Loucy (cell line): Measurements from ENCODE around the gene MFSD6.
A peak's percentile ranks its signal among the peaks of the same experiment; 100 is the strongest.

ENCODE experiments used
- H2AFZ ChIP-seq: fragments of 200-600 bp; sonication (generic); 2 replicates; pipeline ENCODE4 v1.6.0; 2016; ENCODE audit warnings: antibody characterized with exemption, mild to moderate bottlenecking, low read length, moderate library complexity
- H3F3A ChIP-seq: fragments of 200-600 bp; 2 replicates; pipeline ENCODE4 v1.6.0; 2016; ENCODE audit warnings: antibody characterized with exemption, low read depth, mild to moderate bottlenecking
- H3K27me3 ChIP-seq: fragments of 200-600 bp; sonication (generic); 2 replicates; pipeline ENCODE4 v1.6.1; 2014; ENCODE audit warnings: low read length, mild to moderate bottlenecking; ENCODE audit not compliant: insufficient read depth, poor library complexity, severe bottlenecking
- H3K36me3 ChIP-seq: fragments of 200-600 bp; sonication (generic); 2 replicates; pipeline ENCODE4 v1.6.1; 2016; ENCODE audit warnings: low read length; ENCODE audit not compliant: insufficient read depth
- H3K4me1 ChIP-seq: fragments of 200-600 bp; sonication (generic); 2 replicates; pipeline ENCODE4 v1.5.1; 2014; ENCODE audit warnings: low read length, mild to moderate bottlenecking; ENCODE audit not compliant: insufficient read depth, poor library complexity, severe bottlenecking
- H3K4me2 ChIP-seq: fragments of 200-600 bp; sonication (generic); 2 replicates; pipeline ENCODE4 v1.6.0; 2014; ENCODE audit warnings: antibody characterized with exemption, low read length, low read depth, mild to moderate bottlenecking; ENCODE audit not compliant: poor library complexity, severe bottlenecking
- H3K4me3 ChIP-seq: fragments of 200-600 bp; sonication (generic); 2 replicates; pipeline ENCODE4 v1.5.1; 2014; ENCODE audit warnings: low read length, mild to moderate bottlenecking, mixed read lengths; ENCODE audit not compliant: poor library complexity, severe bottlenecking
- H3K79me2 ChIP-seq: fragments of 200-600 bp; sonication (generic); 2 replicates; pipeline ENCODE4 v1.6.1; 2014; ENCODE audit warnings: low read length; ENCODE audit not compliant: insufficient read depth
- H3K9ac ChIP-seq: fragments of 200-600 bp; sonication (generic); 2 replicates; pipeline ENCODE4 v1.6.0; 2014; ENCODE audit warnings: mild to moderate bottlenecking, low read depth, low read length, moderate library complexity; ENCODE audit not compliant: poor library complexity, severe bottlenecking
- H3K9me2 ChIP-seq: fragments of 200-600 bp; sonication (generic); replicated peaks from 2 replicates; pipeline ENCODE4 v1.6.1; 2016; ENCODE audit warnings: low read depth, low read length, mixed read lengths
- H3K9me3 ChIP-seq: fragments of 200-600 bp; sonication (generic); 2 replicates; pipeline ENCODE4 v1.6.1; 2014; ENCODE audit warnings: mild to moderate bottlenecking, antibody characterized with exemption, low read length, low read depth; ENCODE audit not compliant: insufficient read depth
- H4K20me1 ChIP-seq: fragments of 200-600 bp; sonication (generic); 2 replicates; pipeline ENCODE4 v1.6.0; 2014; ENCODE audit warnings: antibody characterized with exemption, low read length, mild to moderate bottlenecking; ENCODE audit not compliant: insufficient read depth, poor library complexity, severe bottlenecking
- EZH2phosphoT487 ChIP-seq: fragments of 200-600 bp; IDR thresholded peaks from 2 replicates; pipeline ENCODE4 v1.6.1; 2018; ENCODE audit warnings: antibody characterized with exemption, mild to moderate bottlenecking, moderate library complexity, borderline replicate concordance
- TF ChIP-seq, protein P1 (sequence below): fragments of 200-600 bp; sonication (generic); conservative IDR thresholded peaks from 2 replicates; pipeline ENCODE4 v1.5.1; 2014; ENCODE audit warnings: mild to moderate bottlenecking, antibody characterized with exemption, low read length

MFSD6 gene

DNA sequence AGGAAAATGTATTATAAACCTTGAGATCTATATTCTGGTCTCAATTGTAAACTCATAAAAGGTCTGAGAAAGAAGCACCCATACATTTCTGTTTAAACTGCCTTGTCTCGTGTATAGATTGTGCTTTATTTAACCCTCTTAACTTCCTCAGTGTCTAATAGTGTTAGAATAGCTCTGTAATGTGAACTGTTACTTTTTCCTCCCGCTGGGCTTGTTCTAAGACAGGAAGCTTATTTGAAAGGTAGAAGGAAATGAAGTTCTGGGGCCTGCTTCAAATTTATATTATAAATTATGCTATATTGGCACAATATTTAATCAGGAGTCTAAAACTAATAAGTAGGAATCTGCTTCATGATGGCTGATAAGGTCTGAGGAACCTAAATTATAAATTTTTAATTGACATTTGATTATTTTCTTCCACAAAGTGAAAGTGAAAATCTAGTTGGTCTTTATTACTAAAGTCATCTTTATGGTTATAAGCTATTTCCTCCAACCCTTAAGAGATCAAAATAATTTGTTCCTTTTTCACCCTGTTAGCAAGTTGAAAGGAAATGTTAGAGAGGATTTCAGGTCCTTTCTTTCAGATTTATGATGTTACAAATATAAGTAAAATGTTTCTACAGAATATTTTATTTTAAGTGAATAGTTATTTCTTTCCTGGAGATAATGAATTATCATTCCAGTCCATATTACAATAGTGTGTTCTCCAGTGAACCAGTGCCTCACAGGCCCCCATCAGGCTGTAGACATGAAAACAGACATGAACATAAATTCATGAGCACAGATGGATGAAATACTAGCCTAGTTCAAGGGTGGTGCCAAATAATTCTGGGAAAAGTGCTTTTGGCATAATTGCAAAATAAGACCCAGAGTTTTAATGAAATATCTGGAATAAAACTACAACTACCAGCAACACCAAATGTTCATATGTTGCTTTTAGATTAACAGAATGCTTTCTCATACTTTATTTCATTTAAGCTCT, 7.9 kb downstream of the MFSD6 start:
- H3F3A ChIP-seq = no peaks in the 10 kb centered on the region; the same call in 1 of the 2 replicates
- no peaks in the 10 kb centered on the region for H3K9me2 ChIP-seq
- peaks cover 48% of the 10 kb centered on the region for H3K4me1 ChIP-seq
- H2AFZ ChIP-seq = peak overlapping the region; percentile 63
- no peaks in the 10 kb centered on the region for H3K36me3 ChIP-seq
- peak overlapping the region; percentile 70 for H3K4me3 ChIP-seq
- no peaks in the 10 kb centered on the region for H3K9me3 ChIP-seq
- H4K20me1 ChIP-seq = no peaks in the 10 kb centered on the region
- H3K79me2 ChIP-seq = peaks cover 50% of the 10 kb centered on the region
- H3K4me2 ChIP-seq = peak overlapping the region; percentile 82
- H3K9ac ChIP-seq = peak overlapping the region; percentile 65
- no peaks in the 10 kb centered on the region for H3K27me3 ChIP-seq
- TF ChIP-seq EZH2phosphoT487 = no peak
- TF ChIP-seq, protein P1, sequence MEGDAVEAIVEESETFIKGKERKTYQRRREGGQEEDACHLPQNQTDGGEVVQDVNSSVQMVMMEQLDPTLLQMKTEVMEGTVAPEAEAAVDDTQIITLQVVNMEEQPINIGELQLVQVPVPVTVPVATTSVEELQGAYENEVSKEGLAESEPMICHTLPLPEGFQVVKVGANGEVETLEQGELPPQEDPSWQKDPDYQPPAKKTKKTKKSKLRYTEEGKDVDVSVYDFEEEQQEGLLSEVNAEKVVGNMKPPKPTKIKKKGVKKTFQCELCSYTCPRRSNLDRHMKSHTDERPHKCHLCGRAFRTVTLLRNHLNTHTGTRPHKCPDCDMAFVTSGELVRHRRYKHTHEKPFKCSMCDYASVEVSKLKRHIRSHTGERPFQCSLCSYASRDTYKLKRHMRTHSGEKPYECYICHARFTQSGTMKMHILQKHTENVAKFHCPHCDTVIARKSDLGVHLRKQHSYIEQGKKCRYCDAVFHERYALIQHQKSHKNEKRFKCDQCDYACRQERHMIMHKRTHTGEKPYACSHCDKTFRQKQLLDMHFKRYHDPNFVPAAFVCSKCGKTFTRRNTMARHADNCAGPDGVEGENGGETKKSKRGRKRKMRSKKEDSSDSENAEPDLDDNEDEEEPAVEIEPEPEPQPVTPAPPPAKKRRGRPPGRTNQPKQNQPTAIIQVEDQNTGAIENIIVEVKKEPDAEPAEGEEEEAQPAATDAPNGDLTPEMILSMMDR = peak; percentile 35; the same call in 1 of the 2 replicates

DNA sequence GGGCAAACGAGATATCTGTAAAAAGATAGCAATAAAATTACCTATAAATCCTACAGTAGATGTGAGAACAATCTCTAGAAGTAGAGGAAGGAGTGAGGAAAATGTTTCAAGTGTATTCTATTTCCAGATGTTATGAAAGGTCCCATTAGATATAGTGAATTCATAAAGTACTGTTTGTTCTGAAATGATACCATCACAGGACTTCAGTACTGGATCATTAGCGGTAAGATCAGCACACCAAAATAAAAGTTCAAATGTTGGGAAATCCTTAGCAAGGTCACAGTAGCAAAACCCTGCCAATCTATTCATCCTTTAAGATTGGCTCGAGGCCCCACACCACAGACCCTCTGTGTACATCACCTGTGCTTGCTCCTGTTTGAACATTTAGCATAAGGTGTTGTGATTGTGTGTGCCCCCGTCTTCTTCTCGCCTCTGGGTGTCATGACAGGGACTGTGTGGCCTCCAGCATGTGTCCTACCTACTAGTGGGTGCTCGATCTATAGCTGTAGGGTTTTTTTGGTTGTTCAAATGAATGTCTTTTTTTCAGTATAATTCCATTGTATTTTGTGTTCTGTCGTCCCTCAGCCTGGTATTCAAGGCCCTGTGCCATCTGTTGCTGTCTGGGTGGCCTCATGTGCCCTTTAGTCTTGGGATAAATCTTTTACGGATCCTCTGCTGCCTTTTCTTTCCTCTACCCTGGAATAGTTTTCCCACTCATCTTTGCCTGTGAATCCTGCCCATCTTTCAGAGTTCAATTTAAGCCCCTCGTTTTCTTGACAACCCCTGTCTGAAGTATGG, 9.1 kb downstream of the MFSD6 start:
- Histone ChIP-seq H3K9ac (no peak overlapping the region), H3K4me1 (peaks cover 38% of the 10 kb centered on the region), H3K79me2 (peaks cover 38% of the 10 kb centered on the region), H3K27me3 (no peaks in the 10 kb centered on the region), H2AFZ (no peak overlapping the region), H3K4me3 (no peak overlapping the region), H3K4me2 (no peak overlapping the region), H3K36me3 (no peaks in the 10 kb centered on the region), H3F3A (peaks cover 6% of the 10 kb centered on the region; the same call in 1 of the 2 replicates), H3K9me2 (no peaks in the 10 kb centered on the region), H4K20me1 (no peaks in the 10 kb centered on the region), H3K9me3 (no peaks in the 10 kb centered on the region)
- TF ChIP-seq, protein P1 = no peak
- TF ChIP-seq EZH2phosphoT487 = no peak

DNA sequence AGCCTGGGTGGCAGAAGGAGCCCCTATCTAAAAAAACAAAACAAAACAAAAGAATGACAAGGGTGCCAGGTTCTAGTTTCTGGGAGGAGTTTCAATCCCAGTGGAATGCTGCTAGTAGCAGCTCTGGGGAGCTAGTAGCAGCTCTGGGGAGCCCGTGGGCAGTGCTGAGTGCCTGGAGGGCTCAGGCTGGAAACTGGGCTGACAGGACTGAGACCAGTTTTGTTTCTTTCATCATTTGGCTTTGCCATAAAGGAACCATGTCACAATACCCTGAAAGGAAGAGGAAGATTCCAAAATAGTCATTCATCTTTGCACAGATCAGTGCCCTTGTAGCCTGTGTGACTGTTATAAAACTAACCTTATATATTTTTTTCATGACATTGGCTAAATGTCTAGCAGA, 10.6 kb downstream of the MFSD6 start:
- no peak overlapping the region for H3K4me2 ChIP-seq
- peaks cover 23% of the 10 kb centered on the region for H3K79me2 ChIP-seq
- no peaks in the 10 kb centered on the region for H3K27me3 ChIP-seq

More for the DNA sequence above, 10.6 kb downstream of the MFSD6 start:
- no peaks in the 10 kb centered on the region for H4K20me1 ChIP-seq
- no peaks in the 10 kb centered on the region for H3K9me2 ChIP-seq
- H3K9ac ChIP-seq = no peak overlapping the region
- no peaks in the 10 kb centered on the region for H3K36me3 ChIP-seq
- peaks cover 8% of the 10 kb centered on the region; the same call in 1 of the 2 replicates for H3F3A ChIP-seq
- no peak overlapping the region for H2AFZ ChIP-seq
- no peak overlapping the region for H3K4me3 ChIP-seq
- peaks cover 23% of the 10 kb centered on the region for H3K4me1 ChIP-seq
- H3K9me3 ChIP-seq = no peaks in the 10 kb centered on the region
- TF ChIP-seq EZH2phosphoT487 = no peak
- TF ChIP-seq, protein P1 = no peak
